Ovary (tissue), 9 donors: Measurements from ENCODE around the gene PRKG1. TPM values are rescaled to one million over a fixed set of nuclear protein-coding genes. Genes with fewer than 3 reads are reported as not detected.
A peak's percentile ranks its signal among the peaks of the same experiment; 100 is the strongest.

ENCODE experiments used
- DNase-seq, 5 donors: peaks; one replicate each; pipeline ENCODE4 v3.0.0-alpha.2; 2019 to 2020
- H3K27ac ChIP-seq, 2 donors: fragments of 200-600 bp; one replicate each; pipeline versions ENCODE4 v1.5.1 to v1.8.0; 2019 to 2022
- H3K27me3 ChIP-seq: fragments of 200-600 bp; one replicate; pipeline ENCODE4 v1.8.0; 2022
- H3K36me3 ChIP-seq: fragments of 200-600 bp; sonication (generic); one replicate; pipeline ENCODE4 v1.5.1; 2019
- H3K4me1 ChIP-seq: one replicate; pipeline ENCODE4 v1.8.1; 2013; ENCODE audit warnings: mild to moderate bottlenecking, moderate library complexity; ENCODE audit not compliant: insufficient read depth
- H3K4me3 ChIP-seq: fragments of 200-600 bp; sonication (generic); one replicate; pipeline ENCODE4 v1.5.1; 2017
- H3K9me3 ChIP-seq, 2 donors: fragments of 200-600 bp in 1 of 2; sonication (generic) in 1 of 2; one replicate each; pipeline versions ENCODE4 v1.5.1 to v1.8.1; 2013 to 2019; ENCODE audit warnings: mild to moderate bottlenecking in 1 of 2, moderate library complexity in 1 of 2
- CTCF ChIP-seq, 3 donors: fragments of 450-650 bp in 2 of 3; fragments of 200-600 bp in 1 of 3; IDR thresholded peaks; one replicate each; pipeline versions ENCODE4 v1.5.1 to v1.8.0; 2016 to 2022; ENCODE audit warnings: antibody characterized with exemption in 3 of 3, mild to moderate bottlenecking in 1 of 3
- EP300 ChIP-seq: sonication (generic); formaldehyde crosslinking; IDR thresholded peaks from one replicate; pipeline ENCODE4 v1.6.1; 2017; ENCODE audit warnings: antibody characterized with exemption
- POLR2A ChIP-seq: fragments of 450-650 bp; IDR thresholded peaks from one replicate; pipeline ENCODE4 v1.6.1; 2017; ENCODE audit warnings: antibody characterized with exemption, mild to moderate bottlenecking, moderate library complexity
- WGBS, 3 donors: extraction: QIAGEN DNeasy Blood & Tissue Kit in 1 of 3; methylation state at CpG; one replicate each; pipeline versions ENCODE4 v1.1.5 to v1.1.7; 2013 to 2017; 5-methylcytosine and 5-hydroxymethylcytosine counted together
- intact Hi-C, 4 donors: fragments of 100-400 bp; cut with DNase I; formaldehyde crosslinking; loops; one replicate each; pipeline versions ENCODE4 v1.11.0 to v1.15.1; 2022 to 2023
- polyA plus RNA-seq, 2 donors: library from polyadenylated mRNA; stranded (reverse); fragments of 200-250 nt in 1 of 2; fragments of 350-450 nt in 1 of 2; fragmentation: Illumina TruSeq in 1 of 2; extraction: RNeasy Lipid Tissue Mini Kit (QIAGEN cat#74804) in 1 of 2; gene quantifications; one replicate each; pipeline ENCODE4 v1.2.3, GENCODE V29; 2013 to 2014
- total RNA-seq, 7 donors: library from RNA; depleted of rRNA in 2 of 7; stranded (reverse); fragments of >200 nt in 2 of 7; fragmentation: NEBNext Ultra II Directional in 3 of 7; extraction: Animal tissue kit (Norgen Biotek cat#: 25700) in 3 of 7; gene quantifications; one replicate each; pipeline versions ENCODE4 v1.1.0 to v1.2.4, GENCODE V29; 2016 to 2023
- donor health status: DM: no; HTN: no; CAD: no; lungs with moderate emphysema.
- donor health status: DM: no; HTN: no; CAD: no.
- donor health status: Bipolar disorder and iron deficiency.
- donor health status: DM: yes; HTN: yes; CAD: no.
- donor health status: DM: no; HTN: no; CAD: no.
- donor health status: DM: yes; HTN: yes; CAD: no.

Gene PRKG1
- total and polyA plus RNA-seq, 9 donors = 2.8 to 21.1 (median 15.7) TPM

GRCh38 chr10:51691135-51691534 lies 616.8 kb downstream of the PRKG1 start:
- no peaks in the 10 kb centered on the region for H3K36me3 ChIP-seq
- no peaks in the 10 kb centered on the region for H3K4me1 ChIP-seq
- intact Hi-C loops = loop anchor here in 1 of 4 donors (10.0 kb wide), 1 partner anchor 184 kb away; no protein-coding TSS in a partner anchor
- WGBS, 3 donors = 20 to 34% (median 31%) methylated on average over 4 of the region's 4 CpGs
- TF ChIP-seq EP300 = no peak
- no peak for TF ChIP-seq POLR2A
- TF ChIP-seq CTCF (IDR thresholded peaks at IDR 0.05) = no peak
- H3K4me3 ChIP-seq = no peak overlapping the region
- H3K9me3 ChIP-seq = no peaks in the 10 kb centered on the region
- no peak for DNase-seq
- H3K27ac ChIP-seq = no peak overlapping the region
- H3K27me3 ChIP-seq = no peaks in the 10 kb centered on the region

- no peak for TF ChIP-seq POLR2A
- no peak for TF ChIP-seq EP300
- no peak for TF ChIP-seq CTCF (IDR thresholded peaks at IDR 0.05)
- Histone ChIP-seq H3K9me3 (no peaks in the 10 kb centered on the region), H3K36me3 (no peaks in the 10 kb centered on the region), H3K4me3 (no peak overlapping the region), H3K27ac (no peak overlapping the region), H3K27me3 (no peaks in the 10 kb centered on the region), H3K4me1 (peaks cover 11% of the 10 kb centered on the region)
- 31 to 55% (median 38%) methylated on average over 5 of the region's 5 CpGs for WGBS, 3 donors
- intact Hi-C loops = loop anchor here in 1 of 4 donors (10.0 kb wide), 1 partner anchor 181 kb away; no protein-coding TSS in a partner anchor
- no peak for DNase-seq
Observed at GRCh38 chr10:51694086-51694768, 619.9 kb downstream of the PRKG1 start.

- H3K4me1 ChIP-seq = peaks cover 11% of the 10 kb centered on the region
- H3K27me3 ChIP-seq = no peaks in the 10 kb centered on the region
- no peak for DNase-seq
- 70 to 87% (median 82%) methylated on average over 1 of the region's 1 CpG for WGBS, 3 donors
- intact Hi-C loops = loop anchor here in 2 of 4 donors (5.0 to 10.0 kb wide), 2 partner anchors 179 to 624 kb away; partner anchors contain the start of gene PRKG1 (in 1 of the 2)
- H3K36me3 ChIP-seq = no peaks in the 10 kb centered on the region
- no peaks in the 10 kb centered on the region for H3K9me3 ChIP-seq
- H3K27ac ChIP-seq = no peak overlapping the region
- H3K4me3 ChIP-seq = no peak overlapping the region
- TF ChIP-seq POLR2A (no peak), CTCF (IDR thresholded peaks at IDR 0.05) (no peak), EP300 (no peak)
Observed at GRCh38 chr10:51696251-51696650, 622.0 kb downstream of the PRKG1 start.

- no peaks in the 10 kb centered on the region for H3K9me3 ChIP-seq
- intact Hi-C loops = loop anchor here in 2 of 4 donors (5.0 to 10.0 kb wide), 2 partner anchors 176 to 626 kb away; partner anchors contain the start of gene PRKG1 (in 1 of the 2)
Observed at GRCh38 chr10:51698473-51699063, 624.3 kb downstream of the PRKG1 start.

More at GRCh38 chr10:51698473-51699063, 624.3 kb downstream of the PRKG1 start:
- peak overlapping the region in 1 of 2 donors; percentile 91 for H3K27ac ChIP-seq
- peaks cover 11% of the 10 kb centered on the region for H3K4me1 ChIP-seq
- TF ChIP-seq POLR2A (no peak), EP300 (no peak), CTCF (IDR thresholded peaks at IDR 0.05) (no peak)
- H3K4me3 ChIP-seq = peak overlapping the region; percentile 86
- WGBS, 3 donors = 81 to 85% (median 81%) methylated on average over 8 of the region's 8 CpGs
- DNase-seq = peak in 3 of 5 donors; percentile 17 to 53 (median 33)
- no peaks in the 10 kb centered on the region for H3K36me3 ChIP-seq
- no peaks in the 10 kb centered on the region for H3K27me3 ChIP-seq
